Measurements from ENCODE around the gene RAB3GAP2. TPM values are rescaled to one million over a fixed set of nuclear protein-coding genes. Genes with fewer than 3 reads are reported as not detected.
"Not testable (repeated sequence)": the region's sequence is repeated elsewhere in the genome, so short reads cannot be mapped to it uniquely, and the experiment has no call there.

Gene RAB3GAP2
- total RNA-seq, 1 donor from 2014 or later: 56.6 TPM

DNA sequence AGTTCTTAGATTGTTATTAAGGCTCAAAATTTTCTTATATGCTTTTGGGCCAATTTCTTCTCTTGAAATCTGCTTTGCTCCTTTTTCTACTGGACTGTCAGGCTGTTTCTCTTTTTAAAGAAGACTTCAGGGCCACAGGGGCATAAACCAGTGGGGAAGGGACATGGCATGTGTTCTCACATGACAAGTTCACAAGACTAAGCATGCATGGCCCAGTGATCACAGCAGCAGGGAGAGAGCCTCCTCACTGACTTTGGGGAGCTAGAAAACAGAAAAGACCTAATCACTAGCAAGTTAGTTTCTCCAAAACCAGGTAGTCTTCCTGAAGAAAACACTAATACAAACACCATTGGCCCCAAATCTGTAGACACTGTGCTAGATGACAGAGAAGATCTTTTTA is 64.8 kb downstream of the RAB3GAP2 start:
- intact Hi-C loops (cut with micrococcal nuclease): no loop called here

DNA sequence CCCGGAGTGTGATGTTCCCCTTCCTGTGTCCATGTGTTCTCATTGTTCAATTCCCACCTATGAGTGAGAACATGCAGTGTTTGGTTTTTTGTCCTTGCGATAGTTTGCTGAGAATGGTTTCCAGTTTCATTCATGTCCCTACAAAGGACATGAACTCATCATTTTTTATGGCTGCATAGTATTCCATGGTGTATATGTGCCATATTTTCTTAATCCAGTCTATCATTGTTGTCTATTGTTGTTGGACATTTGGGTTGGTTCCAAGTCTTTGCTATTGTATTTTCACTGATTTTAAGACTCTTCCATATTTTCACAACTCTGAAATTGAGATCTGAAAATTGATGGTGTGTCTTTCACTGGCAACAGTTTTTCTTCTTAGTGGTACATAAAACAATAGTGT is 67.5 kb downstream of the RAB3GAP2 start:
- intact Hi-C loops (cut with micrococcal nuclease): not testable (repeated sequence)

DNA sequence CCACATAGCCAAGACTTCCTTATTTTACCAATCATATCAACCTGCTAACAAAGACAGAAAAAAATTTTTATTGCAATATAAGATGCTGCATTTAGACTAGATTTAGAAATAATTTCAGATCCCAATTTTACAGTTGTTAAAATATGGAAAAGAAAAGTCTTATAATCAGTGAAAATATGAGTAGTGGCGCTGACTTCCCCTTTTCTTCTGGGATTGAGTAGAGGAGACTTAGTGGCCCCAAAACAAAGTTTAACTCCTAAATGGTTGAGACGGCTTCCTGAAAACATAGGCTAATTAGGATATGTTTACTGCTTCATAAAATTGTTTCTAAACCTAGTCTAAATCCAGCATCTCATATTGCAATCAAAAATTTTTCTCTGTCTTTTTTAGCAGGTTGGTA is 68.4 kb downstream of the RAB3GAP2 start:
- intact Hi-C loops (cut with micrococcal nuclease): no loop called here

DNA sequence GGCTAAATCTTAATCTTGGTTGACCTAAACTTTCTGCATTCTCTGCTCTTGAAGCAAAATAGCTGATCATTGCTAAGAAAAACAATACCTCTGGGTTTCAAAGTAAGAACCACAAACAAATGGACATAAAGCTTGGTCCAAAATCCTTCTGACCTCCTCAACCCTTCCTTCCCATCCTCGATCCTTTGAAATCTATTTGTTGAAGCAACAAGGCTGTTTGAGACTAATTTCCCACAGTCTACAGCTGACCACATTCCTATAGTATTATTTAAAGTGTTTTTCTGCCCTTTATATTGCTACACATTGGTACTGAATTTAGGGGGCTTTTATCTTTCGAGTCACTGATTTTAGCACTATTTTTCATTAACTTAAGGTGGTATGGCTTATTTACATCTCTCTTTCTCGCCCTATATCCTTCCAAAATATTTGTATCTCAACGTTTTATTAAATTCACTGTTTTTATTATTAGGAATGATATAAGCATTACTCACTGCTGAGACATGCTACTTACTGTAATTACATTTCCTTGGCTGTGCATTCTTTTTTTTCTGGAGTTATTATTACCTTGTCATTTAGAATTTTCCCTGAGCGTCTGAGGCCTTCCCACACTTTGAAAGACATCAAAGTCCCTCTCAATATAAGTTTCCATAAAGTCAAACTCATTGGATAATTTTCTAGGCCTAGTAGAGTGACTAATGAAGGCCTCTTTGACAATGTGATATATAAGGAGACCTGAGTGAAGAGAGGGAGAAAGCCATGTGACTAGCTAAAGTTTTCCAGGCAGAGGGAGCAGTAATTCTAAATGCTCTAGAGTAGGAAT is 73.9 kb downstream of the RAB3GAP2 start:
- intact Hi-C loops (cut with micrococcal nuclease): no loop called here

DNA sequence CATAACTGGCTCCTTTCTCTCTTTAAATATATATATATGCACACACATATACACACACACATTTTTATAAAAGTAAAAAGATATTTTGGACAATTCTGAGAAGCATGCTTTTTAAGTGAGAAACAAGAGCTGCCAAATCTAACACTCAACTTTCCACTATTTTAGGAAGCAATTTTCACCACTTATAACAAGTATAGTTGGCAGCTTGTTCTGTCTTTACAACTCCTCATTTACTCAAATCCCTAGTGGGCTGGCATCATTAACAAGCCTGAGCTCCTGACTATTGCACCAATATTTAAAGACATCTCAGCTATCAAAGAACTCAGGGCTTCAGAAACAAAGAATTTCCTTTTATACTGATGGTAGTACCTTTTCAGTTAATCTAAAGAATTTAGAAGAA is 76.6 kb downstream of the RAB3GAP2 start:
- intact Hi-C loops (cut with micrococcal nuclease): no loop called here

DNA sequence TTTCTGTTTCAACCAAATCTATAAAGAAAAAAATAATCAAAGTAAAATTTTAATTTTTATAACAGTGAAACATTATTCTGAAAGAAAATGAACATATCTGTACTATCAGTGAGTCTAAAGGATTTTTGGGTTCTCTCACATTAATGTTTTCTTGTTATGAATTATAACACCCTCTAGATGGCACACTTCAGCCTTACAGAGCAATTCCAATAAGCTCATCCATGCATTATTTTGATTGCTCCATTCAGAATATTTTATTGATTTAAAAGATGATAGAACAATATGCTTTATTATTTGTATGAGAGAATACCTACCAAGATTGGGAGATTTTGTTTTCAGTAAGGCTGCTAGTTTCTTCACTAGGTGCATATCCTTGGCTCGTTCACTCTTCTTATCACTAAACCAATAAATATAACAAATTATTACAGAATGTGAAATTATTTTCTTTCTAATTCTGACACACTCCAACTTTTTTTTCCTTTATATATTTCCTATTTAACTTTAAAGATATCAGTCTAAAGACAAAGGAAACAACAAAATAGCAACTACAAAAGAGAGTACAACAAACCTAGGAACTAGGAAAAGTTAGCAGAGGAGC is 82.4 kb downstream of the RAB3GAP2 start:
- intact Hi-C loops (cut with micrococcal nuclease): loop anchor here (2.0 to 5.0 kb wide), 2 partner anchors 492 to 587 kb away; no protein-coding TSS in a partner anchor

DNA sequence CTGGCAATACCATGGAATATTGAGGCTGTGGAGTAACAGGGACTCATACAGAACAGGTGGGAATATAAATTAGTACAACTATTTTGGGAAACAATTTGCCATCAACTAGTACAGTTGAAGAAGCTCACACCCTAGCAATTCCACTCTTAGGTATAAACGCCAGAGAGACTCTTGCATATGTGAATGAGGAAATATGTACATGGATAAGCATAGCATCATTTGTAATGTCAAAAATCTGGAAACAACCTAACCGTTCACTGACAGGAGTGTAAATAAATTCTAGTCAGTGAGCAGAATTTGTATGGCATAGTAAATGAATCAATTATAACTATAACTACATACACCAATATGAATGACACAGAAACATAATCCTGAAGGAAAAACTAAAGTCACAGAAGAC is 83.7 kb downstream of the RAB3GAP2 start:
- intact Hi-C loops (cut with micrococcal nuclease): loop anchor here (2.0 kb wide), 1 partner anchor 588 kb away; no protein-coding TSS in a partner anchor

DNA sequence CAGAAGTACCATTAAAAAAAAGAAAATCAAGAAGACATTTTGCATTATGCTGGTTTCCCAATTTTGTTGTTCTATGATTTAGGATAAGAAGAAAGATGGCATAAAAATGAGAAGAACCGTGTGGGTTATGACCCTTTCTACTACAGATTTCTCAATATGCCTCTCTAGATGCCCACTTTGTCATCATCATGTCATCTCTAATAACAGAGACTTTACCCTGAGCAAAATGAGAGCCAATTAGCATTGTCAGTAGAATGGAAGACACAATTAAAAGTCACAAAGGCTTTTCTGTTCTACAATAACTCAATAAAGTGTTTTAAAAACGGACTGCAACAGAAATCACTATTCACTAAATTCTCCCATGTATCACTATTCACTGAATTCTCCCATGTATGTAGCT is 85.5 kb downstream of the RAB3GAP2 start:
- intact Hi-C loops (cut with micrococcal nuclease): no loop called here

DNA sequence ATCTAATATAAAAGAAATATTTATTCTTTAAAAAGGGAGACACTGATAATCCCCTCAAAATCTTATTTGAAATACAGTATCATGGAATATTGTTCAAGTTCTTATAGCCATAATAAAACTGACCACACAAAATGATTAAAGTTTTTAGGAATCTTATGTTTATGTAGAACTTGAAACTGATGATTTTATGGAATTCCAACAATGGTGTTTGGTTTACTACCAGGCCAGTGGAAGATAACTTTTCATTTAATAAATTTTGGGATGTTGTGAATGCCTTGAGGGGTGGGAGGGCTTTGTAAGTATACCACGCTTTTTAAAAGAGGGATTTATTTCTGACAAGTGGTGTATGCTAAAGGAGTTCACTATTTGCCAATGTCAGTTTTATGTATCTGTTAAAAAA is 87.7 kb downstream of the RAB3GAP2 start:
- intact Hi-C loops (cut with micrococcal nuclease): no loop called here

DNA sequence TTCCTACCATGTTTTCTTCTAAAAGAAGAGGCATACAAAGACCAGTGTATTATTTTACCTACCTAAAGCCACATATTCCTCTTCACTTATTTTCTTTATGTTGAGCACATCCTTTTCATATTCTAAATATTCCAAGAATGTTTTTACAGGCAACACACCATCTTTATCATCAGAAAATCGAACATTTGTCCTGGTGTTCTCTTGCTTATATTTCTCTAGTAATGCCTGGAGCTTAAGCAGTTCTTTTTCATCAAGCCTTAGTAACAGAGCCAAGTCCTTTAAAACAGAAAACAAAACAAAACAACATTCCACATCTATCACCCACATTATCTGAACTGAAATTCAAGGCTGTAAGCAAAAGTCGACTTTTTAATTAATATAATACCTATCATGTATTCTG is 89.6 kb downstream of the RAB3GAP2 start:
- intact Hi-C loops (cut with micrococcal nuclease): no loop called here

DNA sequence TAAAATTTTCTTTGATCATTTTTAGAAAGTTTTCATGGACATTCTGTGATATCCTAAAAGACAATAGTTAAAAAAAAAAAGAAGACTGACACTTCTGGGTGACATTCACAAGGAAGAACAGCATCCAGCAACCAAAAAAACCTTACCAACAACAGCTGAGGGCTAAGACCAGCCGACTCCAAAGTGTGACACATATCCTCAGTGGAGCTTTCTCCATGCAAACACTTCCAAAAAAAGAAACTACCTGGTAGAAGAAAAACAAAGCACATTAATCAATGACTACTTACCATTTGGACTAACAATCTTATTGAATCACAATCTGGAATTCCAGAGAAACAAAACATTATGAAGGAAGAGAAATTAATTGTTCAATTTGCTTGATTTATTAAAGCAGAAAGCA is 90.1 kb downstream of the RAB3GAP2 start:
- intact Hi-C loops (cut with micrococcal nuclease): no loop called here

DNA sequence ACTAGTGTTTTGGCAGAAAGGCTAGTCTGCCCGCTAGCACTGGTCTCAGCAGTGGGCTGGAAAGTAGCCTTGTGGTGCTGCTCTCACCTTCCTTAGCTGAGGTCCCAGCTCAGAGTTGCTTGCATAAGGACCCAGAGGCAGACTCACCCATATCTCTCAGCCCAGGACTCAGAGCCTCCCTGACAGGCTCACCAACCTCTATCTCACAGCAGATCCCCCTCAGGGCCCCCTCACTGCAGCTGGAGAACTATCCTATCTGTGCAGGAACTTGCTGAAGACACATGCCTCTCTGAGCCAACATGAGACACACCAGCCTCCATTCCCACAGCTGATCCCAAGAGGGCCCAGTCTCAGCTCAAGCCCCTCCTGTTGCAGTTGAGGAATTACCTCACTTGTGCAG is 95.7 kb downstream of the RAB3GAP2 start:
- intact Hi-C loops (cut with micrococcal nuclease): no loop called here

DNA sequence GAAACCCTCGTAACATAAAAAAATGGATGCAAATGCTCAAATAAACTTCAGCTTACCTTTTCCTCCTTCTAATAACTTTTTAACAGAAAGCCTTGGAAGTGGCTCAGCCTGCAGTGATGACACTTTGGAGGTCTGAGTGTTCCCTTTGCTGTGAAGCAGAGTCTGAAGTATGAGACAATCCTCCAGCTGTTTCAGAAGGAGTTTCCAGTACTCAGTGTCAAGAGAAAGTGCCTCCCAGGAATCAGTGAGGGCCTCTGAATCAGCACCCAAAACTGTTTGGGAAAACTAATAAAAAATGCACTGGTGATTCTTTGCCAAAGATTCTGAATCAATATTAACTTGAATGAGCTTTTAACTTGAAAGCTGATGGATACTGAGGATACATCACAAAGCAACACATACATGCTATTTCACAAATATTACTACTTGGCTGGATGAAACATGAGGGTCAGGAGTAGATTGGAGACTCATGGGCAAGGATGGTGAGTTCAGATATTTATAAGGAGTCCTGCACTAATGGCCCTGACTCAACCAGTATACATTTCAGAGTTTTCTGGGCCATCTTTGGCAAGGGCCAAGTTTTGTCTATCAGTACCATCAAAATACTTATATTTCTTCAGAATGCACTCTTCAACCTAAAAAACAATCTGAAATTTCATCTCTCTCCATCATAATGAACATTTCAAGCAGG is 101.3 kb downstream of the RAB3GAP2 start:
- intact Hi-C loops (cut with micrococcal nuclease): no loop called here

DNA sequence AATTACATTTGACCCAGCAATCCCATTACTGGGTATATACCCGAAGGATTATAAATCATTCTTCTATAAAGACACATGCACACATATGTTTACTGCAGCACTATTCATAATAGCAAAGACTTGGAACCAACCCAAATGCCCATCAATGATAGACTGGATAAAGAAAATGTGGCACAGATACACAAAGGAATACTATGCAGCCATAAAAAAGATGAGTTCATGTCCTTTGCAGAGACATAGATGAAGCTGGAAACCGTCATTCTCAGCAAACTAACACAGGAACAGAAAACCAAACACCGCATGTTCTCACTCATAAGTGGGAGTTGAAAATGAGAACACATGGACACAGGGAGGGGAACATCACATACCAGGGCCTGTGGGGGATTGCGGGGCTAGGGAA is 102.4 kb downstream of the RAB3GAP2 start:
- intact Hi-C loops (cut with micrococcal nuclease): not testable (repeated sequence)

DNA sequence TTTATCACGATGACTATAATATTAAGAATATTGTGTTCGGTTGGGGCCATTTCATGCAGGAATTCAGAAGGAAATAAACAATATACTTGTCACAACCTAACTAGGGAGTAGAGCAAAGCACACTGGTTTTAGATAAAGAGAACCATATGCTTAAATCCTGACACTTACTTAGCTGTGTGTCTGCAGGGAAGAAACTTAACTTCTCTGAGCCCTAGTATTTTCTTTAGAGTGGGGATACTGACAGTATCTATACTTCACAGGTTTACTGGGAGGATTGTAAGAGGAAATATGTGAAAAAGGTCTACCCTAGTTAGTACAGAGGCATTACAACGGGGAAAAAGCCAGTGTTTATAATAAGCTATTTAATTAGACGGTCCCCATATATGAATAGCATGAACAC is 105.4 kb downstream of the RAB3GAP2 start:
- intact Hi-C loops (cut with micrococcal nuclease): no loop called here

DNA sequence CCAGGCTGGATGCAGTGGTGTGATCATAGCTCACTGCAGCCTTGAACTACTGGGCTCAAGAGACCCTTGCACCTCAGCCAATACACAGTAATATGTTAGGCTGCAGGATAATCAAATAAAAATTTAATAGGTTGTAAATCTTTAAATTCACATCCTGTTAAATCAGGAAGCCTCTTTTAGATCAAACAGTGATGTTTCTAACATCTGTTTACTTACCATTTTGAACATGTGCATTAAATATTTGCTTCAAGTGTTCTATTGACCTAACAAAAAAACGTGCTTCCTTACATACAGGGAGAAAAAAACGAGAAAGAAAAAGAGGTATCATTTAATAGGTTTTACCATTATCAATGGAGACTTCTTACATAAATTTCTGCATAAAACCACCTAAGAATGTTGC is 107.7 kb downstream of the RAB3GAP2 start:
- intact Hi-C loops (cut with micrococcal nuclease): no loop called here

DNA sequence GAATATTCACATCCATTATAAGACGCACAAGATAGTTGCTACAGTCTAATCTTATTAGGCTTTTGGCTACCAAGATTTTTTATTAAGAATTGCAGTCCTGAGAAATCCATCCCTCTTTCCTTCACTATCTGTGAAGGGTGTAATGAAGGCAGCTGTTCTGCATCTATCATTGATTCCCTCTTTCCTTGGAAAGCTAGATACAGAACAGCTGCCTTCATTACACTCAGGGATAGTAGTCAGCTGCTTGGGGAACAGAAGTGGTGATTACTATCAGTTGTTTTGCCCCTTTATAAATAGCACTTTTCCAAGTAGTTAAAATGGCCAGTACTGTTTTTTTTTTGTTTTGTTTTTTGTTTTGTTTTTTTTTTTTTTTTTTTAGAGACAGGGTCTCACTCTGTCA is 108.1 kb downstream of the RAB3GAP2 start:
- intact Hi-C loops (cut with micrococcal nuclease): no loop called here

DNA sequence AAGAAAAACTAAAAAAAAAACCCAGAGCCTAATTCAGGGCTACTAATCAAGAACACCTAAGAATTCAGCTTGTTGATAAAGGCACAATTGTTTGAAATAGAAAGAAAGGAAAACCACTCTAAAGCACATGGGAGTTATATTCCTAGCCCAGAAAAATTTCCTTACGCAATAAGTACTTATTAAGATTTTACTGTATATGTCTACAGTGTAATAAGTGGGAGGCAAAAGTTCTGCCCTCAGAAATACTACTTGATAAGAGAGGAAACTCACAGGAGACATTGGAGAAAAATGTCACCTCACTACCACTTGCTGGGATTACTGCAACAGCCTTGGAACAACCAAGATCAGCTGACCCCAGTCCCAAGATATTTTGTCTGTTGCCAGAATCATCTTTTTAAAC is 112.2 kb downstream of the RAB3GAP2 start:
- intact Hi-C loops (cut with micrococcal nuclease): no loop called here

DNA sequence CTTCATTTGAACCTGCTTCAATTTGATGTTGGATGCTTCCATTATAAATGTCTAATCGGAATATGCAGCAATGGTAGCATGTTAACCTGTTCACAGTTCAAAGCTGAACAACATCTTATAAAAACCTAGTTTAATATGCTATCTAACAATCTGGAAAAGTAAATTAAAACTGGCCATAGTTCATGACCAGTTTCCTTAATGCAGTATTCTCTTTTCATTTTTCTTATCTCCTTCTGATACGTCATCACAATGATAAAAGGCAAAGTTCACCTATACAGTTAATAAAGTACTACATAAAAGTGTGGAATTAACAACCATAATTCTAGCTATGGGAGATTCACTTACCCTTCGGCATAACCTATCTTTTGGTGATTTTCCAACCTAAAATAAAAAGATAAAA is 113.2 kb downstream of the RAB3GAP2 start:
- intact Hi-C loops (cut with micrococcal nuclease): no loop called here

DNA sequence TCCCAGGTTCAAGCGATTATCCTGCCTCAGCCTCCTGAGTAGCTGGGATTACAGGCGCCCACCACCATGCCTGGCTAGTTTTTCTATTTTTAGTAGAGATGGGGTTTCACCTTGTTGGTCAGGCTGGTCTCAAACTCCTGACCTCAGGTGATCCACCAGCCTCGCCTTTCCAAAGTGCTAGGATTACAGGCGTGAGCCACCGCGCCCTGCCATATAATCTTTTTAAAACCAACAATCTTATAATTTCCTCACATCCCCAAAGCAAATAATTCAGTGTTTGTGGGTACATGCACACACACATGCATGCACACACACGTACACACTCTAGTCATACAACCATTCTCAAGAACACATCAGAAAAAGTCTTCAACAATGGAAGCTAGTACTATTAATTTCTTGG is 113.7 kb downstream of the RAB3GAP2 start:
- intact Hi-C loops (cut with micrococcal nuclease): not testable (repeated sequence)

DNA sequence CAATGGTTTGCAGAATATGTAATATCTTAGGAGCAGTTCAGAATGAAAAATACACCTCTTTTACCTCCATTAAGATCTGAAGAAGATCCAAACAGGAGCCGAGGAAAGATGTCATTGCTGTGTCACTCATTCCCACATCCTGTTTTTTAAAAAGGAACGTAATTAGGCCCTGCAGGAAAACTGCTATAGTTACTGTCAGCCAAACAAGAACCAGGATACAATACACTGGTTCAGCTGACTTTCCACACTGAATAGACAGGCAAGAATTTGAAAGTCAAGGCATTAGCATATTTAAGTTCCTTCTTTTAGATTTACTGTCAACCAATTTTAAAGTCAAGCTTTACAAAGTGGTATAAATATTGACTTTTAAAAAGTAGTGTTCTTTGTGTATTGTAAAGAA is 114.5 kb downstream of the RAB3GAP2 start:
- intact Hi-C loops (cut with micrococcal nuclease): no loop called here

DNA sequence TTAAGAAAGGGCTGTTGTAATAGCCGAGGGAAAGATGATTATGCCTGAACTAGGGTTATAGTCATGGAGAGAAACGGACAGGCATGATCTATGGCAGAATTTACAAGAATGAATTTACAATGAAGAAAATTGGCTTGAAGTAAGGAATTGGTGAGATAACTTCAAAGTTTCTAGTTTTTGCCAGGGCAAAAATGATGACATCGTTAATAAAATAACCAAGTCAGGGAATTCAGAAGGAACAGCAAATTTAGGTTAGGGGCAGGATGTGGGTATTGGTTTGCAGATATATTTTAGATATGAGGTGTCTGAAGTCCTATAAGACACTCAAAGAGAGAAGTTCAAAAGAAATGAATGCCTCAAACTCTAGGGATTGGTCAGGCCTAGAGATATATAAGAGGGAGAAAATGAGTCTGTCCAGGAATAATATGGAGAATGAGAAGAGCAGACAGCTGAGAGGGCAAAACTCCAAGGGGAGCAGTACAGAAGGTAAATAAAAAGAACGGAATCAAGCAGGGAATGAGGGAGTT is 115.6 kb downstream of the RAB3GAP2 start:
- intact Hi-C loops (cut with micrococcal nuclease): no loop called here

Data from T-helper 2 cell treated with Interferon-gamma antibody and Interleukin-4, amounts not matched to agents 100 ng/mL and 5 ng/mL, for 36 hours (primary cell).